ENCODE data around the gene GTPBP4. TPM values are rescaled to one million over a fixed set of nuclear protein-coding genes. Genes with fewer than 3 reads are reported as not detected.

Gene GTPBP4
- total and polyA plus RNA-seq, 2 of the 8 experiments (the other 6 are each of a cell fraction or from before 2014, with no cell fraction given) = 16.9 to 98.1 TPM

DNA sequence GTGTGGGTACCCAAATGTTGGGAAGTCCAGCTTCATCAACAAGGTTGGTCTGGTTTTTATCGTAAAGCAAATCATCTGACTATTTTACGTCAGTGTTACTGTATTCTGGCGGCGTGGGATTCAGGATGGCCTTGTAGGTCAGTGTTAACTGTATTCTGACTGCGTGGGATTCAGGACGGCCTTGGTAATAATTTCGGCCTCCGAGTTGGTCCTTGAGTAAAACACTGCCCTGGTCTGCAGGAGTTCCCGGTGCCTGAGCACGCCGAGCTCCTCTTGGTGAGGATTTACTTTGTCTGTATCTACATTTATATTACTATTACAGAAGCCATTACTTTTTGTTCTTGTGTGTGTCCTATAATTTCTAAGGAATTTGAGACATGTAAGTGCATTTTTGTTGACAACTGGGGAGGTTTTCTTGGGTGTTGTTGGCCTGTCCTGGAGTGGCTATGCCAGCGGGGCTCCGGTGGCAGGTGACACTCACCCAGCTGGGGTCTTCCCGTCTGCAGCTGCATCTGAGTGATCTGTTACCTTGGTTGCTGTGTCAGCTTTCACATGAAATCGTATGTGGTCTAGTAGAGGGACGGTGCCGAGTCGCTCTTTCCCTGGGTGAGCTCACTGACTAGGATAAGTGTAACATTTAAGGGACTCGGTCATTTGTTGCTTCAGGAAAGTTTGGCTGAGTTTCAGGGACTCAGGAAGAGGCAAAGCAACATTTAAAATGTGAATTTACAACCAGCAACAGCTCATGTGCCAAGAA lies 9.2 kb downstream of the GTPBP4 start:
- no peak for FAIRE-seq
- WGBS, 2 experiments (ENCODE audit: extremely low coverage in 1 of 2, insufficient coverage in 1 of 2, insufficient read length in 1 of 2, insufficient replicate concordance in 2 of 2, low coverage in 1 of 2, low lambda C conversion rate in 2 of 2, missing lambda C conversion rate in 1 of 2) = 89% methylated on average over 19 of the region's 19 CpGs; no CpG with 5 or more reads in 1 of the 2 experiments
- no peak overlapping the region for H3K4me3 ChIP-seq (ENCODE audit: extremely low read depth in 1 of 4, insufficient read depth in 2 of 4, low read depth in 3 of 4, low read length in 4 of 4)
- H2AFZ ChIP-seq (ENCODE audit: low read length) = no peak overlapping the region
- H2BK12ac ChIP-seq (ENCODE audit: low read depth, low read length) = no peak overlapping the region
- no peak overlapping the region for H3K27ac ChIP-seq (ENCODE audit: low read depth, low read length)
- H3K18ac ChIP-seq (ENCODE audit: extremely low read depth, low read length) = no peak overlapping the region
- H2BK15ac ChIP-seq (ENCODE audit: low read length) = no peak overlapping the region
- no peak overlapping the region for H3K4ac ChIP-seq (replicated peaks; ENCODE audit: insufficient read length, low read depth, low read length)
- peaks cover 2 to 19% of the 10 kb centered on the region in 2 experiments for H4K20me1 ChIP-seq (replicated peaks in 1 of 2; ENCODE audit: control insufficient read depth in 1 of 2, insufficient read depth in 2 of 2, low read length in 2 of 2)
- no peaks in the 10 kb centered on the region for H3K4me1 ChIP-seq (replicated peaks in 1 of 4; ENCODE audit: control insufficient read depth in 3 of 4, insufficient read depth in 4 of 4, low read length in 3 of 4)
- no peak overlapping the region for H3K14ac ChIP-seq (ENCODE audit: insufficient read length)
- peaks cover 50 to 94% (median 81%) of the 10 kb centered on the region in 4 experiments for H3K36me3 ChIP-seq (ENCODE audit: control insufficient read depth in 2 of 4, insufficient read depth in 4 of 4, low read length in 3 of 4)
- no peaks in the 10 kb centered on the region; a peak in 1 of 4 replicates for H3K9me3 ChIP-seq (ENCODE audit: insufficient read depth in 2 of 2, low read depth in 1 of 2, low read length in 1 of 2)
- H2BK120ac ChIP-seq (replicated peaks; ENCODE audit: low read depth, low read length) = no peak overlapping the region
- no peaks in the 10 kb centered on the region for H3K23me2 ChIP-seq (ENCODE audit: low read depth, low read length)
- H3K27me3 ChIP-seq (replicated peaks in 1 of 4; ENCODE audit: control insufficient read depth in 3 of 4, extremely low read depth in 1 of 4, insufficient read depth in 3 of 4, low read length in 3 of 4) = no peaks in the 10 kb centered on the region
- H3K79me2 ChIP-seq (ENCODE audit: control insufficient read depth in 1 of 2, insufficient read depth in 2 of 2, low read length in 2 of 2) = peaks cover 3 to 55% of the 10 kb centered on the region in 2 experiments; a peak in 3 of 4 replicates
- H3K4me2 ChIP-seq (ENCODE audit: insufficient read depth in 1 of 2, low read depth in 2 of 2, low read length in 2 of 2) = no peak overlapping the region
- no peak overlapping the region for H2AK5ac ChIP-seq (ENCODE audit: low read depth, low read length)
- H4K91ac ChIP-seq (replicated peaks; ENCODE audit: insufficient read length, low read length) = no peak overlapping the region
- ChIA-PET CTCF (ENCODE audit: partially characterized antibody) (interaction anchor here (1.4 kb wide), 1 partner anchor 14 kb away, joined by 4 read pairs; no protein-coding TSS in a partner anchor), POLR2A (ENCODE audit: partially characterized antibody) (interaction anchor here (0.6 to 2.2 kb wide), 9 partner anchors 9 to 92 kb away, joined by 3 to 17 read pairs (median 5); partner anchors contain the start of gene GTPBP4)
- no peaks in the 10 kb centered on the region; the same call in 1 of the 2 replicates for H3K79me1 ChIP-seq (ENCODE audit: low read depth, low read length)
- TF ChIP-seq YY1 (IDR thresholded peaks at IDR 0.05; ENCODE audit: low read depth, low read length) (no peak), TCF12 (IDR thresholded peaks at IDR 0.05; ENCODE audit: low read depth, low read length) (no peak), TEAD4 (IDR thresholded peaks at IDR 0.05; ENCODE audit: low read depth, low read length) (no peak), POU5F1 (IDR thresholded peaks at IDR 0.05; ENCODE audit: low read depth, low read length) (no peak), SAP30 (IDR thresholded peaks at IDR 0.05; ENCODE audit: insufficient read depth, insufficient replicate concordance, low read length) (no peak)
- TF ChIP-seq, protein P1, sequence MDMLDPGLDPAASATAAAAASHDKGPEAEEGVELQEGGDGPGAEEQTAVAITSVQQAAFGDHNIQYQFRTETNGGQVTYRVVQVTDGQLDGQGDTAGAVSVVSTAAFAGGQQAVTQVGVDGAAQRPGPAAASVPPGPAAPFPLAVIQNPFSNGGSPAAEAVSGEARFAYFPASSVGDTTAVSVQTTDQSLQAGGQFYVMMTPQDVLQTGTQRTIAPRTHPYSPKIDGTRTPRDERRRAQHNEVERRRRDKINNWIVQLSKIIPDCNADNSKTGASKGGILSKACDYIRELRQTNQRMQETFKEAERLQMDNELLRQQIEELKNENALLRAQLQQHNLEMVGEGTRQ (IDR thresholded peaks at IDR 0.05; ENCODE audit: low read length) = no peak
- no peak overlapping the region for H3K9ac ChIP-seq (replicated peaks in 1 of 4; ENCODE audit: extremely low read depth in 1 of 4, low read depth in 3 of 4, low read length in 3 of 4)
- no peak overlapping the region for H2BK5ac ChIP-seq (ENCODE audit: low read depth, low read length)
- no peak for DNase-seq (ENCODE audit: low read depth in 1 of 2, low spot score in 2 of 2)
- H3K23ac ChIP-seq (ENCODE audit: insufficient read length) = no peak overlapping the region
- no peak overlapping the region for H2BK20ac ChIP-seq (ENCODE audit: low read length)
- no peak overlapping the region for H4K5ac ChIP-seq (ENCODE audit: insufficient read length, low read depth, low read length)
- no peak overlapping the region for H3K56ac ChIP-seq (replicated peaks; ENCODE audit: insufficient read length, low read depth, low read length)
- no peak overlapping the region for H4K8ac ChIP-seq (ENCODE audit: extremely low read depth, insufficient read depth, low read length)

All from H1 (cell line).